HepG2 (cell line): Measurements from ENCODE around the gene NAP1L1. TPM values are rescaled to one million over a fixed set of nuclear protein-coding genes. Genes with fewer than 3 reads are reported as not detected.

Experiments
- ATAC-seq: fragments of 200-7000 bp; cut with Tn5 transposase; 3 replicates; pipeline ENCODE4 v1.9.1; 2020; ENCODE audit warnings: mild to moderate bottlenecking, moderate library complexity
- BruUV-seq: library from RNA; stranded (reverse); fragments of 400-500 nt; replicated peaks from 2 replicates; lab custom pipeline; 2021; lab: Mats Ljungman, UMichigan
- CTCF ChIA-PET: fragments of 300-600 bp; formaldehyde crosslinking; extraction: SDS; loops from one replicate; lab custom pipeline; 2021; ENCODE audit warnings: low total read pairs, inconsistent platforms, low intra/inter-chr PET ratio; lab: Yijun Ruan, JAX
- POLR2A ChIA-PET: fragments of 350-600 bp; sonication (Branson Sonifier 250); formaldehyde crosslinking; loops from one replicate; lab custom pipeline; 2020; ENCODE audit warnings: antibody characterized with exemption, inconsistent platforms; lab: Yijun Ruan, JAX
- DNase-seq: peaks from one replicate; pipeline ENCODE4 v3.0.0-alpha.2; 2015; ENCODE audit warnings: low spot score
- FAIRE-seq: peaks from 3 replicates; lab custom pipeline; 2011; peaks lifted over from hg19 to GRCh38; lab: Jason Lieb, UNC
- H2AFZ ChIP-seq: one replicate; pipeline ENCODE4 v1.6.1; 2011; ENCODE audit warnings: low read length, inconsistent platforms
- H3K27ac ChIP-seq: fragments of 300-600 bp; 3 replicates; pipeline ENCODE4 v1.8.0; 2011; ENCODE audit warnings: mixed run types, mild to moderate bottlenecking, mixed read lengths, low read length, inconsistent platforms; ENCODE audit not compliant: insufficient read depth; ENCODE audit errors: extremely low read length
- H3K27me3 ChIP-seq, 2 experiments: fragments of 200-600 bp in 1 of 2; 2 replicates in 1 of 2; 3 replicates in 1 of 2; pipeline versions ENCODE4 v1.6.0 to v1.8.0; 2011; ENCODE audit warnings: low read length in 2 of 2, mild to moderate bottlenecking in 2 of 2, moderate library complexity in 2 of 2, inconsistent platforms in 1 of 2; ENCODE audit not compliant: insufficient read depth in 2 of 2, control insufficient read depth in 1 of 2
- H3K36me3 ChIP-seq, 2 experiments: fragments of 200-600 bp in 1 of 2; replicated peaks in 1 of 2; 2 replicates in 1 of 2; 3 replicates in 1 of 2; pipeline versions ENCODE4 v1.5.1 to v1.8.0; 2011; ENCODE audit warnings: low read length in 2 of 2, inconsistent platforms in 1 of 2; ENCODE audit not compliant: insufficient read depth in 2 of 2, control insufficient read depth in 1 of 2
- H3K4me1 ChIP-seq: 2 replicates; pipeline ENCODE4 v1.5.1; 2012; ENCODE audit warnings: low read length, inconsistent platforms; ENCODE audit not compliant: insufficient read depth
- H3K4me2 ChIP-seq: 2 replicates; pipeline ENCODE4 v1.6.0; 2011; ENCODE audit warnings: low read depth, low read length, inconsistent platforms
- H3K4me3 ChIP-seq, 3 experiments: fragments of 200-600 bp in 1 of 3; sonication (generic), shearing (Covaris generic) in 1 of 3; replicated peaks in 1 of 3; 2 replicates each; pipeline ENCODE4 v1.5.1; 2011 to 2016; ENCODE audit warnings: low read length in 3 of 3, inconsistent platforms in 2 of 3, low read depth in 2 of 3, mild to moderate bottlenecking in 2 of 3, control low read depth in 1 of 3, mixed read lengths in 1 of 3; ENCODE audit not compliant: insufficient read depth in 1 of 3
- H3K79me2 ChIP-seq: one replicate; pipeline ENCODE4 v1.6.1; 2011; ENCODE audit warnings: low read length, inconsistent platforms; ENCODE audit not compliant: insufficient read depth
- H3K9ac ChIP-seq: 2 replicates; pipeline ENCODE4 v1.6.0; 2011; ENCODE audit warnings: mild to moderate bottlenecking, low read depth, low read length, inconsistent platforms; ENCODE audit not compliant: insufficient read depth
- H3K9me3 ChIP-seq: 2 replicates; pipeline ENCODE4 v1.5.1; 2012; ENCODE audit warnings: mild to moderate bottlenecking, low read length
- H4K20me1 ChIP-seq: 2 replicates; pipeline ENCODE4 v1.6.0; 2011; ENCODE audit warnings: inconsistent platforms, mild to moderate bottlenecking, low read length, moderate library complexity; ENCODE audit not compliant: insufficient read depth
- FOSL2 ChIP-seq: sonication (generic); formaldehyde crosslinking; IDR thresholded peaks from 2 replicates; pipeline ENCODE4 v1.4.0; 2020; ENCODE audit warnings: missing genetic modification reagents
- KLF15 ChIP-seq: sonication (generic); formaldehyde crosslinking; IDR thresholded peaks from 2 replicates; pipeline ENCODE4 v1.8.1; 2023; ENCODE audit warnings: borderline replicate concordance, mild to moderate bottlenecking, inconsistent platforms, missing genetic modification reagents, mixed read lengths
- RFX5 ChIP-seq: IDR thresholded peaks from 2 replicates; pipeline ENCODE4 v1.6.1; 2011; ENCODE audit warnings: low read depth, low read length, improper control_type of control experiment
- YEATS2 ChIP-seq: sonication (generic); formaldehyde crosslinking; IDR thresholded peaks from 2 replicates; pipeline ENCODE4 v1.4.0; 2020; ENCODE audit warnings: missing genetic modification reagents, borderline replicate concordance
- ZBTB21 ChIP-seq: sonication (generic); formaldehyde crosslinking; IDR thresholded peaks from 2 replicates; pipeline ENCODE4 v1.4.0; 2020; ENCODE audit warnings: missing genetic modification reagents
- WGBS: methylation state at CpG from one replicate; pipeline ENCODE4 v1.1.6; 2017; ENCODE audit warnings: low lambda C conversion rate; 5-methylcytosine and 5-hydroxymethylcytosine counted together
- in situ Hi-C: cut with HindIII; loops from 2 replicates; pipeline ENCODE4 v1.10.0; 2017; ENCODE audit warnings: low pct_unique_long_range_greater_than_20kb; ENCODE audit not compliant: extremely low pct_ligation_motif_present
- intact Hi-C: fragments of 100-400 bp; cut with micrococcal nuclease; formaldehyde crosslinking; loops from one replicate; pipeline ENCODE4 v1.10.0; 2022; ENCODE audit not compliant: unreplicated experiment
- polyA plus RNA-seq, 8 experiments: library from polyadenylated mRNA; depleted of rRNA in 3 of 8; stranded (reverse) in 7 of 8; unstranded in 1 of 8; fragments of >200 nt; fragmentation: Illumina TruSeq in 4 of 8; extraction: Trizol in 4 of 8; gene quantifications; 2 replicates each; pipeline versions ENCODE4 v1.2.1 to v1.2.3, GENCODE V29; 2011 to 2016; ENCODE audit warnings: low read depth in 4 of 8, missing spikeins in 1 of 8, mixed read lengths in 1 of 8; ENCODE audit not compliant: insufficient read depth in 1 of 8
- total RNA-seq, 5 experiments: library from RNA; depleted of rRNA; stranded (reverse); fragments of >200 nt; fragmentation: Illumina TruSeq; extraction: Trizol; gene quantifications; 2 replicates each; pipeline ENCODE4 v1.2.3, GENCODE V29; 2016; ENCODE audit warnings: low read depth in 1 of 5

NAP1L1 gene
- total and polyA plus RNA-seq, 2 of the 13 experiments (the other 11 are each of a cell fraction or from before 2014, with no cell fraction given), result 207 to 309 TPM

DNA sequence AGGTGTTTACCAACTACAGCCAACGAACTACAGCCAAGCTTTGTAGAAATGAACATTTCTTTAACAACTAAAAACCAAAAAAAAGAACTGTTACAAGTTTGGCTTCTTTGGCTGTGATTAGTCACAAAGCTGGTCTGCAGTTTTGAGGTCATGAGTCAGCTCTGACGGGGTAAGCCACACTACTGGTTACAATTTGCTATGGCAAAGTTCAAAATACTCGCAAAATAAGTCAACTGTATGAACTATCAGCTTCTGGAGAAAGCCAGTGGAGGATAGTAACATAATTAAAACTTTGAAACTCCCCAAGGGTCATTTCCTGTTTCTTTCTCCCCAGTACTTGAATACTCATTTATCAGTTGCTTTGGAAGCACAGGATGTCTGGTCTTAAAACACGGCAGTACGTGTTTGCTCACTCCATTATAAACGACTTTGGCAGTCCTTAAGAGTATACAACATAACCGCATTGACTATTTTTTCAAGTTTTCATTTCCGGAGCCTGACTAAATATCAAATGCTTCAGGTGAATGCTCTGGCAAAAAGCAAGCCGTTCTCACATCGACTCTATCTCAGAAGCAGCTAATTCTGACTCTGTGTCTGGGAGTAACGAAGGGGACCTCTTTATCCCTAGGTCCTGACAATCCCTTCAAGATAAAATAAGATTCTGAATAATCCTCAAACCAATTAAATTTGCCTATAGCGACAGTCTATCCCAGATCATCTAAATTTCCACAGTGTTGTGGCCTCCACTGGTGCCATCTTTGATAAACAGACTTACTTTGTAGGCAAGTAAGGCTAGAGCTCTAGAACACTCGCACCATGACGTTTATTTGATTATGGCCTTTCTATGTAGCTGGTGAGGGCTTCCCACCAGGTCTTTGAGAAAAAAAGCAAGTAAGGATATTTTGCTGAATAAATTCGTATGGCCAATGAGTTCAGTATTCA is 63.5 kb downstream of the NAP1L1 start:
- no peak for FAIRE-seq
- no peak for ATAC-seq
- H3K4me1 ChIP-seq, result peaks cover 48% of the 10 kb centered on the region
- H3K27ac ChIP-seq, result peak overlapping the region; percentile 3
- no peak overlapping the region for H3K9ac ChIP-seq
- H4K20me1 ChIP-seq, result no peaks in the 10 kb centered on the region
- no peaks in the 10 kb centered on the region for H3K27me3 ChIP-seq
- no peak for DNase-seq
- H3K4me2 ChIP-seq, result no peak overlapping the region
- TF ChIP-seq YEATS2 (no peak), FOSL2 (peak; percentile 51; the same call in 1 of the 2 replicates), ZBTB21 (CRISPR knock-in tag) (peak; percentile 80)
- BruUV-seq, result no TSS peak
- no peaks in the 10 kb centered on the region for H3K36me3 ChIP-seq
- no peaks in the 10 kb centered on the region for H3K79me2 ChIP-seq
- in situ Hi-C loops (no loop called here), intact Hi-C loops (no loop called here)
- no peaks in the 10 kb centered on the region for H3K9me3 ChIP-seq
- CTCF ChIA-PET, result no interaction called here
- WGBS, result 83% methylated on average over 15 of the region's 15 CpGs
- H3K4me3 ChIP-seq, result no peak overlapping the region
- POLR2A ChIA-PET, result interaction anchor here (1.5 to 2.9 kb wide), 4 partner anchors 11 to 398 kb away, joined by 3 to 26 read pairs (median 5); partner anchors contain the start of gene PHLDA1
- peak overlapping the region; percentile 64 for H2AFZ ChIP-seq

DNA sequence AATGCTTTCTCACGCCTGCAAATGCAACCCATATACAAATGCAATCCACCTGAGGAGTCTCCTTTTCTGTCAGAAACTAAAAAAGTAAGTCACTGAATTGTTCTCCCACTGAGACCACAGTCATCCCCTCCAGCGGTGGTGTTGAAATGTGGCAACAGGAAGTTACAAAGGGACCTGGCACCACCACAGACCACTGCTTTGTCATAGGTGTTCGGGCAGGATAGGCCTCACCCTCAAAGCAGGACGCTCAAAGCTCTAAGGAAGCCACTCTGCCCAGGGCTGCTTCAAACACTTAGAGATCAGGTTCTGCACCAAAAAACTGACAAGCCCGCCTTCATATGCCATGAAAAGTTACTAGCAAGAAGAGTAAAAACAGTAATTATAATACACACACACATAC is 64.2 kb downstream of the NAP1L1 start:
- Histone ChIP-seq H3K9me3 (no peaks in the 10 kb centered on the region), H3K36me3 (no peaks in the 10 kb centered on the region), H2AFZ (peak overlapping the region; percentile 64)
- no peak for DNase-seq
- in situ Hi-C loops (no loop called here), intact Hi-C loops (no loop called here)
- CTCF ChIA-PET, result no interaction called here
- no peak for FAIRE-seq
- BruUV-seq, result no TSS peak
- peak; percentile 16; the same call in 1 of the 3 replicates for ATAC-seq
- no peak for TF ChIP-seq KLF15
- TF ChIP-seq RFX5, result peak; percentile 49; the same call in 1 of the 2 replicates
- TF ChIP-seq, all 625 proteins: peak for 1
- H3K4me3 ChIP-seq, result no peak overlapping the region
- WGBS, result 72% methylated on average over 5 of the region's 5 CpGs
- H4K20me1 ChIP-seq, result no peaks in the 10 kb centered on the region
- H3K9ac ChIP-seq, result no peak overlapping the region
- H3K4me2 ChIP-seq, result no peak overlapping the region
- peaks cover 41% of the 10 kb centered on the region for H3K4me1 ChIP-seq
- H3K79me2 ChIP-seq, result no peaks in the 10 kb centered on the region
- POLR2A ChIA-PET, result interaction anchor here (1.5 to 2.9 kb wide), 3 partner anchors 11 to 397 kb away, joined by 3 to 26 read pairs (median 6); partner anchors contain the start of gene PHLDA1
- no peaks in the 10 kb centered on the region for H3K27me3 ChIP-seq
- H3K27ac ChIP-seq, result peak overlapping the region; percentile 3
